ENCODE results near the gene EYS. TPM values are rescaled to one million over a fixed set of nuclear protein-coding genes. Genes with fewer than 3 reads are reported as not detected.

EYS gene
- polyA plus RNA-seq, 1 of the 3 experiments (the other 2 are of a cell fraction), result 0.05 TPM

DNA sequence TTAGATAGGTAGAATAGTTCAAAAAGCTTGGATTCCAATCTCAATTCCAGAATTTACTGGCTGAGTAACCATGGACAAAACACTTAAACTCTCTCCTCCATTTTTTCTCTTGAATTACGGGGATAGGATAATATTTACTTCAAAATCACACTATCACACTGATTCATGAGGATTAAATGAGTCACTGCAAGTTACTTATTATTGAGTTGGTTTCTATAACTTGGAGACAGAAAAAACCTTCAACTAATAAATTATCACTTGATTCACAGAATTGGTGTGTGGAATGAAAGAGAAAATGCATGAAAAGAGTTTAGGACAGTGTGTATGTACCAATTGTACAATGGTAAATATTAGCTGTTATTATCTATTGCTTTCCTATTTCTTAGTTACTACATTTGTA, 1486.2 kb downstream of the EYS start:
- H3K9me2 ChIP-seq, result no peaks in the 10 kb centered on the region
- ChIA-PET CTCF (no interaction called here), POLR2A (no interaction called here)
- H3K4me1 ChIP-seq (ENCODE audit: control insufficient read depth in 1 of 2, insufficient read depth in 2 of 2, low read depth in 1 of 2, low read length in 1 of 2), result peaks cover 0 to 5% of the 10 kb centered on the region in 2 experiments; a peak in 1 of 4 replicates
- no peak overlapping the region for H3K4me2 ChIP-seq
- 80% methylated on average over 1 of the region's 1 CpG for WGBS (ENCODE audit: low lambda C conversion rate)
- no peaks in the 10 kb centered on the region for H3K36me3 ChIP-seq (replicated peaks in 1 of 2; ENCODE audit: control insufficient read depth in 1 of 2, insufficient read depth in 2 of 2, low read length in 1 of 2)
- H3K27me3 ChIP-seq (ENCODE audit: insufficient read depth), result no peaks in the 10 kb centered on the region
- no peak for DNase-seq
- TF ChIP-seq NRF1 (IDR thresholded peaks at IDR 0.05; ENCODE audit: low read depth, low read length), result no peak
- TF ChIP-seq RFX5 (IDR thresholded peaks at IDR 0.05; ENCODE audit: low read length), result no peak
- no peak for TF ChIP-seq MXI1 (IDR thresholded peaks at IDR 0.05; ENCODE audit: low read depth, low read length)
- no peak for TF ChIP-seq EP300 (IDR thresholded peaks at IDR 0.05; ENCODE audit: borderline replicate concordance in 1 of 2, low read depth in 1 of 2, low read length in 1 of 2)
- TF ChIP-seq, protein P1, sequence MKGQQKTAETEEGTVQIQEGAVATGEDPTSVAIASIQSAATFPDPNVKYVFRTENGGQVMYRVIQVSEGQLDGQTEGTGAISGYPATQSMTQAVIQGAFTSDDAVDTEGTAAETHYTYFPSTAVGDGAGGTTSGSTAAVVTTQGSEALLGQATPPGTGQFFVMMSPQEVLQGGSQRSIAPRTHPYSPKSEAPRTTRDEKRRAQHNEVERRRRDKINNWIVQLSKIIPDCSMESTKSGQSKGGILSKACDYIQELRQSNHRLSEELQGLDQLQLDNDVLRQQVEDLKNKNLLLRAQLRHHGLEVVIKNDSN (IDR thresholded peaks at IDR 0.05; ENCODE audit: borderline replicate concordance, low read depth), result no peak
- no peak for TF ChIP-seq RCOR1 (IDR thresholded peaks at IDR 0.05; ENCODE audit: low read length)
- TF ChIP-seq, protein P2, sequence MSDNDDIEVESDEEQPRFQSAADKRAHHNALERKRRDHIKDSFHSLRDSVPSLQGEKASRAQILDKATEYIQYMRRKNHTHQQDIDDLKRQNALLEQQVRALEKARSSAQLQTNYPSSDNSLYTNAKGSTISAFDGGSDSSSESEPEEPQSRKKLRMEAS (IDR thresholded peaks at IDR 0.05; ENCODE audit: low read depth), result no peak
- TF ChIP-seq MEF2A (IDR thresholded peaks at IDR 0.05; ENCODE audit: borderline replicate concordance, low read depth), result no peak
- no peak for TF ChIP-seq FOXJ3 (CRISPR knock-in tag; IDR thresholded peaks at IDR 0.05)
- TF ChIP-seq ELF1 (IDR thresholded peaks at IDR 0.05), result no peak
- no peak for TF ChIP-seq TEAD4 (IDR thresholded peaks at IDR 0.05; ENCODE audit: borderline replicate concordance, insufficient read depth)
- TF ChIP-seq TCF12 (IDR thresholded peaks at IDR 0.05), result no peak
- TF ChIP-seq, protein P3, sequence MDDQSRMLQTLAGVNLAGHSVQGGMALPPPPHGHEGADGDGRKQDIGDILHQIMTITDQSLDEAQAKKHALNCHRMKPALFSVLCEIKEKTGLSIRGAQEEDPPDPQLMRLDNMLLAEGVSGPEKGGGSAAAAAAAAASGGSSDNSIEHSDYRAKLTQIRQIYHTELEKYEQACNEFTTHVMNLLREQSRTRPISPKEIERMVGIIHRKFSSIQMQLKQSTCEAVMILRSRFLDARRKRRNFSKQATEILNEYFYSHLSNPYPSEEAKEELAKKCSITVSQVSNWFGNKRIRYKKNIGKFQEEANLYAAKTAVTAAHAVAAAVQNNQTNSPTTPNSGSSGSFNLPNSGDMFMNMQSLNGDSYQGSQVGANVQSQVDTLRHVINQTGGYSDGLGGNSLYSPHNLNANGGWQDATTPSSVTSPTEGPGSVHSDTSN (IDR thresholded peaks at IDR 0.05), result no peak
- TF ChIP-seq JUND (IDR thresholded peaks at IDR 0.05), result no peak
- TF ChIP-seq CHD2 (IDR thresholded peaks at IDR 0.05; ENCODE audit: low read length, partially characterized antibody), result no peak
- no peak overlapping the region for H2AFZ ChIP-seq (ENCODE audit: low read depth)
- no peaks in the 10 kb centered on the region for H3K79me2 ChIP-seq (ENCODE audit: insufficient read depth)
- peaks cover 6% of the 10 kb centered on the region for H3F3A ChIP-seq (replicated peaks; ENCODE audit: insufficient read depth)
- no peaks in the 10 kb centered on the region for H4K20me1 ChIP-seq (ENCODE audit: insufficient read depth)
- no peak overlapping the region for H3K4me3 ChIP-seq (ENCODE audit: low read depth in 2 of 2, low read length in 1 of 2)
- H3K9me3 ChIP-seq, result no peaks in the 10 kb centered on the region
- H3K9ac ChIP-seq, result no peak overlapping the region
- H3K27ac ChIP-seq (ENCODE audit: low read depth in 2 of 2, low read length in 1 of 2), result no peak overlapping the region

DNA sequence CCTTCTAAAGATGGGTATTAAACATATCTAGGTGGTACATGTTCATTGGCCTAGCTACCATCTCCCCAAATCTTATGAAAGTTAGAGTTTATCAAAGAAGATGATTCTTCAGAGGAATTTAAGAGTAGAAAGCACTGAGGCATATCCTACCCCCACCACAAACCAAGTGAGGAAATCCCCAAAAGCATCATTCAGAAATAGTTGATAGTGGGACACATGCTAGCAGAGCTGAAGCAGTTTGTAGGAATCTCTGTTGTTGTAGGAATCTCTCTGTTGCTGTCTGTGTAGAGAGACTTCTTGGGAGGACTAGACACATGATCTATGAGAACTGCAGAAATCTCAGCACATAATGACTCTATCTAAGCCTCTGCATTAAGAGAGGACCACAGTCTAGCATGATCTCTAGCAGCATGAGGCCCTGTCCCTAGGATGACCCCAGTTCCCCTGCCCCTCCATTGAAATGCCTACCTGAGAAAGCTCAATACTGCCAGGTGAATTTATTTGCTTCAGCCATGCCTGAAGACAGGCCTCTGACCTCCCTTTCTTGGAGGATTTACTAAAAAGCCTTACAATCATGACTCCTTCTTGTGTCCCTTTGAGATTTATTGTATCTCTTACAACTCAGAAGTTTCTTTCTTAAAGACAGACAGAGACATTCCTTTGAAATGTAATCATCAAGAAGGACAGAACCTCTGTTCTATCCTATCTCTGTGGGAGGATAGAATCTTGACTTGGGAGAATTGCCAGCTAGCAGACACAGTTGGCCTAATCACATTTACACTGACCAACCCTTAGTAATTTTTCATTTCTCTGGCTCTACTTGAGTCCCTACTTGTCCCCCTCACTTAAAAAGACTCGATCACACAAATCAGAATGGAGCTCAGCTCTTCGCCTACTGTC, 1489.1 kb downstream of the EYS start:
- H3K27me3 ChIP-seq (ENCODE audit: insufficient read depth), result no peaks in the 10 kb centered on the region
- POLR2A ChIA-PET, result no interaction called here
- no peaks in the 10 kb centered on the region for H3K79me2 ChIP-seq (ENCODE audit: insufficient read depth)
- CTCF ChIA-PET, result interaction anchor here (0.7 kb wide), 1 partner anchor 137 kb away, joined by 3 read pairs; no protein-coding TSS in a partner anchor
- no peak overlapping the region for H3K4me3 ChIP-seq (ENCODE audit: low read depth in 2 of 2, low read length in 1 of 2)
- H2AFZ ChIP-seq (ENCODE audit: low read depth), result peak overlapping the region; percentile 75
- H3K4me2 ChIP-seq, result peak overlapping the region; percentile 37; the same call in 1 of the 2 replicates
- H3K27ac ChIP-seq (ENCODE audit: low read depth in 2 of 2, low read length in 1 of 2), result peak overlapping the region; percentile 69 to 71; a peak in 3 of 4 replicates
- no peaks in the 10 kb centered on the region for H3K36me3 ChIP-seq (replicated peaks in 1 of 2; ENCODE audit: control insufficient read depth in 1 of 2, insufficient read depth in 2 of 2, low read length in 1 of 2)
- no peak for DNase-seq
- 36% methylated on average over 2 of the region's 2 CpGs for WGBS (ENCODE audit: low lambda C conversion rate)
- no peaks in the 10 kb centered on the region for H3K9me3 ChIP-seq
- no peaks in the 10 kb centered on the region for H4K20me1 ChIP-seq (ENCODE audit: insufficient read depth)
- H3F3A ChIP-seq (replicated peaks; ENCODE audit: insufficient read depth), result peaks cover 6% of the 10 kb centered on the region
- TF ChIP-seq GABPA (IDR thresholded peaks at IDR 0.05; ENCODE audit: low read depth) (no peak), RFX5 (IDR thresholded peaks at IDR 0.05; ENCODE audit: low read length) (no peak), TCF12 (IDR thresholded peaks at IDR 0.05) (peak; percentile 17; the same call in 1 of the 2 replicates), CHD2 (IDR thresholded peaks at IDR 0.05; ENCODE audit: low read length, partially characterized antibody) (no peak)
- TF ChIP-seq, protein P3 (IDR thresholded peaks at IDR 0.05), result peak; percentile 29; the same call in 1 of the 2 replicates
- no peaks in the 10 kb centered on the region for H3K9me2 ChIP-seq
- peaks cover 0 to 5% of the 10 kb centered on the region in 2 experiments; a peak in 1 of 4 replicates for H3K4me1 ChIP-seq (ENCODE audit: control insufficient read depth in 1 of 2, insufficient read depth in 2 of 2, low read depth in 1 of 2, low read length in 1 of 2)
- H3K9ac ChIP-seq, result 0 out of 2 replicates have a peak overlapping the region, but pooled peaks have one; percentile 4

All from SK-N-SH (cell line).